WTC11 (cell line): ENCODE data around the gene CXCL12. TPM values are rescaled to one million over a fixed set of nuclear protein-coding genes. Genes with fewer than 3 reads are reported as not detected.

ENCODE experiments used
- ATAC-seq: fragments of 200-7000 bp; cut with Tn5 transposase; 2 replicates; pipeline ENCODE4 v1.10.0; 2021; ENCODE audit warnings: mild to moderate bottlenecking, moderate library complexity
- CTCF ChIA-PET: fragments of 300-600 bp; sonication (Branson Sonifier 250); formaldehyde crosslinking; loops from one replicate; lab custom pipeline; 2021; ENCODE audit warnings: antibody characterized with exemption; lab: Charles Lee
- POLR2A ChIA-PET: fragments of 350-600 bp; sonication (Branson Sonifier 250); formaldehyde crosslinking; loops from one replicate; lab custom pipeline; 2021; ENCODE audit warnings: antibody characterized with exemption; lab: Charles Lee
- DNase-seq: peaks from one replicate; pipeline ENCODE4 v3.0.0; 2021; ENCODE audit warnings: low spot score
- H3K27ac Mint-ChIP-seq: 2 replicates; pipeline ENCODE4 v1.8.0; 2021; ENCODE audit warnings: mixed read lengths
- H3K27me3 Mint-ChIP-seq: 2 replicates; pipeline ENCODE4 v1.8.0; 2021; ENCODE audit warnings: low read depth, mild to moderate bottlenecking, moderate library complexity, mixed read lengths
- H3K36me3 Mint-ChIP-seq: 2 replicates; pipeline ENCODE4 v1.8.0; 2021; ENCODE audit warnings: mixed read lengths
- H3K4me1 Mint-ChIP-seq: 2 replicates; pipeline ENCODE4 v1.8.0; 2022; ENCODE audit warnings: mixed read lengths
- H3K4me3 Mint-ChIP-seq: 2 replicates; pipeline ENCODE4 v1.8.0; 2021; ENCODE audit warnings: mild to moderate bottlenecking, moderate library complexity, mixed read lengths
- H3K9me3 Mint-ChIP-seq: 2 replicates; pipeline ENCODE4 v1.8.0; 2021; ENCODE audit warnings: mixed read lengths
- CREB1 ChIP-seq: sonication (generic); formaldehyde crosslinking; IDR thresholded peaks from 2 replicates; pipeline ENCODE4 v1.8.0; 2023; ENCODE audit warnings: mild to moderate bottlenecking, missing genetic modification reagents
- CREM ChIP-seq: sonication (generic); formaldehyde crosslinking; IDR thresholded peaks from 2 replicates; pipeline ENCODE4 v1.8.1; 2022; ENCODE audit warnings: mild to moderate bottlenecking, missing genetic modification reagents, moderate library complexity
- ELF4 ChIP-seq: sonication (generic); formaldehyde crosslinking; IDR thresholded peaks from 2 replicates; pipeline ENCODE4 v1.8.1; 2022; ENCODE audit warnings: low read depth, mild to moderate bottlenecking, moderate library complexity, missing genetic modification reagents
- EMX1 ChIP-seq: fragments of 250-450 bp; sonication (Bioruptor Pico); IDR thresholded peaks from 2 replicates; pipeline ENCODE4 v1.8.0; 2021; ENCODE audit warnings: mild to moderate bottlenecking
- ETV6 ChIP-seq: sonication (generic); formaldehyde crosslinking; IDR thresholded peaks from 2 replicates; pipeline ENCODE4 v1.8.1; 2022; ENCODE audit warnings: mild to moderate bottlenecking, missing genetic modification reagents
- FOXJ3 ChIP-seq: sonication (generic); formaldehyde crosslinking; IDR thresholded peaks from 2 replicates; pipeline ENCODE4 v1.9.0; 2021; ENCODE audit warnings: missing genetic modification reagents, mild to moderate bottlenecking, borderline replicate concordance
- FOXP1 ChIP-seq: sonication (generic); formaldehyde crosslinking; IDR thresholded peaks from 2 replicates; pipeline ENCODE4 v1.8.0; 2022; ENCODE audit warnings: missing genetic modification reagents, mild to moderate bottlenecking, moderate library complexity, borderline replicate concordance
- HMGA2 ChIP-seq: fragments of 250-450 bp; sonication (Bioruptor Pico); IDR thresholded peaks from 2 replicates; pipeline ENCODE4 v1.4.0; 2021; ENCODE audit warnings: mild to moderate bottlenecking, moderate library complexity
- JAZF1 ChIP-seq: fragments of 250-450 bp; sonication (Bioruptor Pico); IDR thresholded peaks from 2 replicates; pipeline ENCODE4 v1.9.0; 2021; ENCODE audit warnings: moderate library complexity, mild to moderate bottlenecking, inconsistent platforms
- KAT7 ChIP-seq: sonication (generic); formaldehyde crosslinking; IDR thresholded peaks from 2 replicates; pipeline ENCODE4 v1.8.1; 2023; ENCODE audit warnings: missing genetic modification reagents, mild to moderate bottlenecking, borderline replicate concordance
- MYBL2 ChIP-seq: sonication (generic); formaldehyde crosslinking; IDR thresholded peaks from 2 replicates; pipeline ENCODE4 v1.8.1; 2023; ENCODE audit warnings: mild to moderate bottlenecking, moderate library complexity, missing genetic modification reagents
- NFYB ChIP-seq: sonication (generic); formaldehyde crosslinking; conservative IDR thresholded peaks from 2 replicates; pipeline ENCODE4 v1.8.0; 2022; ENCODE audit warnings: low read depth, missing genetic modification reagents
- NR2C2 ChIP-seq: sonication (generic); formaldehyde crosslinking; IDR thresholded peaks from 2 replicates; pipeline ENCODE4 v1.8.0; 2022; ENCODE audit warnings: mild to moderate bottlenecking, missing genetic modification reagents
- PRRX2 ChIP-seq: fragments of 250-450 bp; sonication (Bioruptor Pico); IDR thresholded peaks from 2 replicates; pipeline ENCODE4 v1.8.0; 2021; ENCODE audit warnings: mild to moderate bottlenecking
- TEAD1 ChIP-seq: sonication (generic); formaldehyde crosslinking; IDR thresholded peaks from 2 replicates; pipeline ENCODE4 v1.8.0; 2022; ENCODE audit warnings: mild to moderate bottlenecking, missing genetic modification reagents
- TEAD4 ChIP-seq: sonication (generic); formaldehyde crosslinking; IDR thresholded peaks from 2 replicates; pipeline ENCODE4 v1.8.0; 2022; ENCODE audit warnings: mild to moderate bottlenecking, missing genetic modification reagents
- TP53 ChIP-seq: sonication (generic); formaldehyde crosslinking; IDR thresholded peaks from 2 replicates; pipeline ENCODE4 v1.8.1; 2023; ENCODE audit warnings: mild to moderate bottlenecking, missing genetic modification reagents
- ZBTB21 ChIP-seq: sonication (generic); formaldehyde crosslinking; IDR thresholded peaks from 2 replicates; pipeline ENCODE4 v1.8.1; 2023; ENCODE audit warnings: mild to moderate bottlenecking, missing genetic modification reagents, borderline replicate concordance
- ZNF232 ChIP-seq: sonication (generic); formaldehyde crosslinking; IDR thresholded peaks from 2 replicates; pipeline ENCODE4 v1.8.0; 2022; ENCODE audit warnings: mild to moderate bottlenecking, missing genetic modification reagents
- ZNF317 ChIP-seq: sonication (generic); formaldehyde crosslinking; IDR thresholded peaks from 2 replicates; pipeline ENCODE4 v1.8.1; 2023; ENCODE audit warnings: low read depth, mild to moderate bottlenecking, moderate library complexity, missing genetic modification reagents, borderline replicate concordance
- ZNF396 ChIP-seq: fragments of 250-450 bp; sonication (Bioruptor Pico); IDR thresholded peaks from 2 replicates; pipeline ENCODE4 v1.8.0; 2021; ENCODE audit warnings: mild to moderate bottlenecking, moderate library complexity, borderline replicate concordance
- total RNA-seq: library from RNA; stranded (reverse); gene quantifications from 3 replicates; pipeline ENCODE4 v1.2.3, GENCODE V29; 2021
- TF ChIP-seq, protein P1 (sequence below): sonication (generic); formaldehyde crosslinking; IDR thresholded peaks from 2 replicates; pipeline ENCODE4 v1.8.1; 2023; ENCODE audit warnings: mild to moderate bottlenecking, missing genetic modification reagents, borderline replicate concordance
- TF ChIP-seq, protein P2 (sequence below): sonication (generic); formaldehyde crosslinking; conservative IDR thresholded peaks from 2 replicates; pipeline ENCODE4 v1.8.1; 2022; ENCODE audit warnings: mild to moderate bottlenecking, missing genetic modification reagents
- TF ChIP-seq, protein P3 (sequence below): sonication (generic); formaldehyde crosslinking; conservative IDR thresholded peaks from 2 replicates; pipeline ENCODE4 v1.8.1; 2023; ENCODE audit warnings: mild to moderate bottlenecking, low read depth, missing genetic modification reagents, moderate library complexity
- TF ChIP-seq, protein P4 (sequence below): sonication (generic); formaldehyde crosslinking; IDR thresholded peaks from 2 replicates; pipeline ENCODE4 v1.8.0; 2022; ENCODE audit warnings: missing genetic modification reagents
- TF ChIP-seq, protein P5 (sequence below): sonication (generic); formaldehyde crosslinking; IDR thresholded peaks from 2 replicates; pipeline ENCODE4 v1.8.1; 2023; ENCODE audit warnings: mild to moderate bottlenecking, missing genetic modification reagents, moderate library complexity

Gene CXCL12
- total RNA-seq, 1 experiment from 2014 or later = 52.4 TPM

DNA sequence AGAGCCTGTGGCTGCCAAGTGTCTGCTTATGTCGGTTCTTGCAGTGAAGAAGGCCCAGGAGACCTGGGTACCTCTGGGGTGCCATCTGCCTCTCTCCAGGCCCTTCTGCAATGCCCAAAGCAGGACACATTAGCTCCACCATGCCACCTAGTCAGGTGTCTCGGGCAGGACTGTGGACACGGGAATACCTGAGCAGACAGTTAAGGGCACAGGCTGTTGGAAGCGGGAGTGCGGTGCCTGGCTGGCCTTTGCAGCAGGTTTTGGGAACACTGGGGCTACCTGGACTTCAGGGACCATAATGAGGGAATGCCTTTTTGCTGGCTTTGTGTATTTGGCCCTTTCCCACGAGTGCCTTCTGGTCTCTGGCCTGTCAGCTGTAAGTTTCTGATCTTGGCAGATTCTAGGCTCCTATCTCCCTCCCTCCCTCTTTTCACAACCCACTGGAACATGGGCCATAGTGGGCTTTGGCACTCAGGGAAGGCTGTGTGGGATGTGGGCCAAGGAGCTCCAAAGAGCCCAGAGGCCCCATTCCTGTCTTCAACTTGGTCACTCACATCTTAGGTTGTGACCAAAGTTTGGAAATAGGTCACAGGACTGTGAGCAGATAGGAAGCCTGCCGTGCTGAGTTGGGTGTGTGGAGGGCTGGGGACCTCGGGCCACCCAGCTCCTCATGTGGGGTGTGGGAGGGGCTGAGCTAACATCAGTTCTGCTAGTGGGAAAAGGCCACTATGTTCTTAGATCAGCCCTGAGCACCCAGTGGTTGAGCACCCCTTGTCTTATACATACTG lies 41.5 kb upstream of the CXCL12 start:
- Mint-ChIP-seq H3K9me3 (peaks cover 45% of the 10 kb centered on the region), H3K36me3 (peaks cover 18% of the 10 kb centered on the region), H3K27ac (no peak overlapping the region), H3K4me1 (peaks cover 4% of the 10 kb centered on the region), H3K27me3 (peaks cover 4% of the 10 kb centered on the region; the same call in 1 of the 2 replicates), H3K4me3 (no peak overlapping the region)
- DNase-seq (no peak), ATAC-seq (no peak)
- CTCF ChIA-PET = no interaction called here
- TF ChIP-seq ELF4 (CRISPR knock-in tag) (no peak), TEAD1 (no peak), FOXJ3 (CRISPR knock-in tag) (no peak), CREB1 (no peak), NFYB (CRISPR knock-in tag) (no peak), ETV6 (CRISPR knock-in tag) (no peak), TP53 (no peak), CREM (CRISPR knock-in tag) (no peak)
- TF ChIP-seq, protein P1, sequence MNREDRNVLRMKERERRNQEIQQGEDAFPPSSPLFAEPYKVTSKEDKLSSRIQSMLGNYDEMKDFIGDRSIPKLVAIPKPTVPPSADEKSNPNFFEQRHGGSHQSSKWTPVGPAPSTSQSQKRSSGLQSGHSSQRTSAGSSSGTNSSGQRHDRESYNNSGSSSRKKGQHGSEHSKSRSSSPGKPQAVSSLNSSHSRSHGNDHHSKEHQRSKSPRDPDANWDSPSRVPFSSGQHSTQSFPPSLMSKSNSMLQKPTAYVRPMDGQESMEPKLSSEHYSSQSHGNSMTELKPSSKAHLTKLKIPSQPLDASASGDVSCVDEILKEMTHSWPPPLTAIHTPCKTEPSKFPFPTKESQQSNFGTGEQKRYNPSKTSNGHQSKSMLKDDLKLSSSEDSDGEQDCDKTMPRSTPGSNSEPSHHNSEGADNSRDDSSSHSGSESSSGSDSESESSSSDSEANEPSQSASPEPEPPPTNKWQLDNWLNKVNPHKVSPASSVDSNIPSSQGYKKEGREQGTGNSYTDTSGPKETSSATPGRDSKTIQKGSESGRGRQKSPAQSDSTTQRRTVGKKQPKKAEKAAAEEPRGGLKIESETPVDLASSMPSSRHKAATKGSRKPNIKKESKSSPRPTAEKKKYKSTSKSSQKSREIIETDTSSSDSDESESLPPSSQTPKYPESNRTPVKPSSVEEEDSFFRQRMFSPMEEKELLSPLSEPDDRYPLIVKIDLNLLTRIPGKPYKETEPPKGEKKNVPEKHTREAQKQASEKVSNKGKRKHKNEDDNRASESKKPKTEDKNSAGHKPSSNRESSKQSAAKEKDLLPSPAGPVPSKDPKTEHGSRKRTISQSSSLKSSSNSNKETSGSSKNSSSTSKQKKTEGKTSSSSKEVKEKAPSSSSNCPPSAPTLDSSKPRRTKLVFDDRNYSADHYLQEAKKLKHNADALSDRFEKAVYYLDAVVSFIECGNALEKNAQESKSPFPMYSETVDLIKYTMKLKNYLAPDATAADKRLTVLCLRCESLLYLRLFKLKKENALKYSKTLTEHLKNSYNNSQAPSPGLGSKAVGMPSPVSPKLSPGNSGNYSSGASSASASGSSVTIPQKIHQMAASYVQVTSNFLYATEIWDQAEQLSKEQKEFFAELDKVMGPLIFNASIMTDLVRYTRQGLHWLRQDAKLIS = no peak
- TF ChIP-seq, protein P2, sequence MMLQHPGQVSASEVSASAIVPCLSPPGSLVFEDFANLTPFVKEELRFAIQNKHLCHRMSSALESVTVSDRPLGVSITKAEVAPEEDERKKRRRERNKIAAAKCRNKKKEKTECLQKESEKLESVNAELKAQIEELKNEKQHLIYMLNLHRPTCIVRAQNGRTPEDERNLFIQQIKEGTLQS (CRISPR knock-in tag) = no peak
- TF ChIP-seq, protein P3, sequence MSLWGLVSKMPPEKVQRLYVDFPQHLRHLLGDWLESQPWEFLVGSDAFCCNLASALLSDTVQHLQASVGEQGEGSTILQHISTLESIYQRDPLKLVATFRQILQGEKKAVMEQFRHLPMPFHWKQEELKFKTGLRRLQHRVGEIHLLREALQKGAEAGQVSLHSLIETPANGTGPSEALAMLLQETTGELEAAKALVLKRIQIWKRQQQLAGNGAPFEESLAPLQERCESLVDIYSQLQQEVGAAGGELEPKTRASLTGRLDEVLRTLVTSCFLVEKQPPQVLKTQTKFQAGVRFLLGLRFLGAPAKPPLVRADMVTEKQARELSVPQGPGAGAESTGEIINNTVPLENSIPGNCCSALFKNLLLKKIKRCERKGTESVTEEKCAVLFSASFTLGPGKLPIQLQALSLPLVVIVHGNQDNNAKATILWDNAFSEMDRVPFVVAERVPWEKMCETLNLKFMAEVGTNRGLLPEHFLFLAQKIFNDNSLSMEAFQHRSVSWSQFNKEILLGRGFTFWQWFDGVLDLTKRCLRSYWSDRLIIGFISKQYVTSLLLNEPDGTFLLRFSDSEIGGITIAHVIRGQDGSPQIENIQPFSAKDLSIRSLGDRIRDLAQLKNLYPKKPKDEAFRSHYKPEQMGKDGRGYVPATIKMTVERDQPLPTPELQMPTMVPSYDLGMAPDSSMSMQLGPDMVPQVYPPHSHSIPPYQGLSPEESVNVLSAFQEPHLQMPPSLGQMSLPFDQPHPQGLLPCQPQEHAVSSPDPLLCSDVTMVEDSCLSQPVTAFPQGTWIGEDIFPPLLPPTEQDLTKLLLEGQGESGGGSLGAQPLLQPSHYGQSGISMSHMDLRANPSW (CRISPR knock-in tag) = no peak
- POLR2A ChIA-PET = no interaction called here

DNA sequence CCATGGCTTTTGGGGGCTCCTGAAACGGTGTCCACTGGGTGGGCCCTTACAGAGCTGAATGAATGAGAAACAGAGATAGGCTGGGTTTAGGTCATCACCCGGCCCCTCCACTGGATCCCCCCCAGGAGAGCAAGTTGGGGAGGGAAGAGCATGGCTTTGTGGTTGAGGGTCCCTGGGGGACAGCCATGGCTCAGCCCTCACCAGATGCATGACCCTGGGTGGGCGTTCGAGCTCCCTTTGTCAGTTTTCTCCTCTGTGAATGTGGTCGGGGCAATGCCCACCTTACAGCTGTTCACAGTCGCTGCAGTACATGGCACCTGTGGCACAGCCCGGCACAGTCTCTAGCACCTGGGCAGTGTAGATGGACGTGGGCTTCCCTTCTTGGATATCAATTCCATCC lies 40.6 kb upstream of the CXCL12 start:
- POLR2A ChIA-PET = no interaction called here
- no peak for ATAC-seq
- Mint-ChIP-seq H3K27me3 (no peaks in the 10 kb centered on the region; the same call in 1 of the 2 replicates), H3K9me3 (peaks cover 36% of the 10 kb centered on the region), H3K27ac (no peak overlapping the region), H3K4me3 (no peak overlapping the region), H3K4me1 (peaks cover 4% of the 10 kb centered on the region), H3K36me3 (peaks cover 10% of the 10 kb centered on the region)
- DNase-seq = no peak
- CTCF ChIA-PET = no interaction called here
- TF ChIP-seq TEAD4 (CRISPR knock-in tag) (no peak), MYBL2 (no peak), PRRX2 (CRISPR knock-in tag) (no peak), EMX1 (no peak), JAZF1 (no peak), NR2C2 (CRISPR knock-in tag) (no peak), ZNF396 (CRISPR knock-in tag) (no peak), ZBTB21 (CRISPR knock-in tag) (no peak), FOXP1 (CRISPR knock-in tag) (no peak), KAT7 (no peak), ZNF232 (CRISPR knock-in tag) (no peak), ZNF317 (CRISPR knock-in tag) (no peak), HMGA2 (CRISPR knock-in tag) (no peak)
- TF ChIP-seq, protein P4, sequence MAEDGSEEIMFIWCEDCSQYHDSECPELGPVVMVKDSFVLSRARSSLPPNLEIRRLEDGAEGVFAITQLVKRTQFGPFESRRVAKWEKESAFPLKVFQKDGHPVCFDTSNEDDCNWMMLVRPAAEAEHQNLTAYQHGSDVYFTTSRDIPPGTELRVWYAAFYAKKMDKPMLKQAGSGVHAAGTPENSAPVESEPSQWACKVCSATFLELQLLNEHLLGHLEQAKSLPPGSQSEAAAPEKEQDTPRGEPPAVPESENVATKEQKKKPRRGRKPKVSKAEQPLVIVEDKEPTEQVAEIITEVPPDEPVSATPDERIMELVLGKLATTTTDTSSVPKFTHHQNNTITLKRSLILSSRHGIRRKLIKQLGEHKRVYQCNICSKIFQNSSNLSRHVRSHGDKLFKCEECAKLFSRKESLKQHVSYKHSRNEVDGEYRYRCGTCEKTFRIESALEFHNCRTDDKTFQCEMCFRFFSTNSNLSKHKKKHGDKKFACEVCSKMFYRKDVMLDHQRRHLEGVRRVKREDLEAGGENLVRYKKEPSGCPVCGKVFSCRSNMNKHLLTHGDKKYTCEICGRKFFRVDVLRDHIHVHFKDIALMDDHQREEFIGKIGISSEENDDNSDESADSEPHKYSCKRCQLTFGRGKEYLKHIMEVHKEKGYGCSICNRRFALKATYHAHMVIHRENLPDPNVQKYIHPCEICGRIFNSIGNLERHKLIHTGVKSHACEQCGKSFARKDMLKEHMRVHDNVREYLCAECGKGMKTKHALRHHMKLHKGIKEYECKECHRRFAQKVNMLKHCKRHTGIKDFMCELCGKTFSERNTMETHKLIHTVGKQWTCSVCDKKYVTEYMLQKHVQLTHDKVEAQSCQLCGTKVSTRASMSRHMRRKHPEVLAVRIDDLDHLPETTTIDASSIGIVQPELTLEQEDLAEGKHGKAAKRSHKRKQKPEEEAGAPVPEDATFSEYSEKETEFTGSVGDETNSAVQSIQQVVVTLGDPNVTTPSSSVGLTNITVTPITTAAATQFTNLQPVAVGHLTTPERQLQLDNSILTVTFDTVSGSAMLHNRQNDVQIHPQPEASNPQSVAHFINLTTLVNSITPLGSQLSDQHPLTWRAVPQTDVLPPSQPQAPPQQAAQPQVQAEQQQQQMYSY = no peak
- TF ChIP-seq, protein P5, sequence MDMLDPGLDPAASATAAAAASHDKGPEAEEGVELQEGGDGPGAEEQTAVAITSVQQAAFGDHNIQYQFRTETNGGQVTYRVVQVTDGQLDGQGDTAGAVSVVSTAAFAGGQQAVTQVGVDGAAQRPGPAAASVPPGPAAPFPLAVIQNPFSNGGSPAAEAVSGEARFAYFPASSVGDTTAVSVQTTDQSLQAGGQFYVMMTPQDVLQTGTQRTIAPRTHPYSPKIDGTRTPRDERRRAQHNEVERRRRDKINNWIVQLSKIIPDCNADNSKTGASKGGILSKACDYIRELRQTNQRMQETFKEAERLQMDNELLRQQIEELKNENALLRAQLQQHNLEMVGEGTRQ = no peak
